Epithelial cell of prostate (primary cell): ENCODE data around the gene ABHD5.
A peak's percentile ranks its signal among the peaks of the same experiment; 100 is the strongest.
"Not testable (repeated sequence)": the region's sequence is repeated elsewhere in the genome, so short reads cannot be mapped to it uniquely, and the experiment has no call there.

Experiments
- DNase-seq: peaks from one replicate; pipeline ENCODE4 v3.0.0-alpha.2; 2011; ENCODE audit warnings: low read depth, low spot score
- H3K27ac ChIP-seq: fragments of 450-650 bp; 2 replicates; pipeline ENCODE4 v1.5.1; 2017; ENCODE audit warnings: mild to moderate bottlenecking

The ABHD5 gene

GRCh38 chr3:43690400-43691119, at the start of gene ABHD5:
ABHD5 (plus strand) TSS chr3:43690938; CDS start chr3:43690993, 55 bp downstream.
- H3K27ac ChIP-seq: peak within 1 kb of the TSS; percentile 96
- DNase-seq: peak; percentile 85

GRCh38 chr3:43641306-43642114, 49.2 kb upstream of the ABHD5 start:
- DNase-seq: no peak
- no peak overlapping the region for H3K27ac ChIP-seq

- H3K27ac ChIP-seq: no peak overlapping the region
- DNase-seq: no peak
These were observed 46.3 kb upstream of the ABHD5 start for GRCh38 chr3:43644443-43644842.

- H3K27ac ChIP-seq: peak overlapping the region; percentile 26
- DNase-seq: no peak
These were observed 43.2 kb upstream of the ABHD5 start for GRCh38 chr3:43647331-43648166.

- no peak overlapping the region for H3K27ac ChIP-seq
- DNase-seq: no peak
These were observed 41.8 kb upstream of the ABHD5 start for GRCh38 chr3:43648957-43649356.

- no peak for DNase-seq
- no peak overlapping the region for H3K27ac ChIP-seq
These were observed 41.3 kb upstream of the ABHD5 start for GRCh38 chr3:43649365-43649968.

GRCh38 chr3:43650345-43650744, 40.4 kb upstream of the ABHD5 start:
- H3K27ac ChIP-seq: no peak overlapping the region
- no peak for DNase-seq

- not testable (repeated sequence) for H3K27ac ChIP-seq, DNase-seq
These were observed 34.3 kb upstream of the ABHD5 start for GRCh38 chr3:43656390-43656789.

GRCh38 chr3:43659250-43659880, 31.4 kb upstream of the ABHD5 start:
- no peak overlapping the region for H3K27ac ChIP-seq
- no peak for DNase-seq

- not testable (repeated sequence) for DNase-seq, H3K27ac ChIP-seq
These were observed 29.4 kb upstream of the ABHD5 start for GRCh38 chr3:43661376-43661775.

GRCh38 chr3:43665011-43665410, 25.7 kb upstream of the ABHD5 start:
- DNase-seq, H3K27ac ChIP-seq: not testable (repeated sequence)

- no peak overlapping the region for H3K27ac ChIP-seq
- DNase-seq: no peak
These were observed 19.9 kb upstream of the ABHD5 start for GRCh38 chr3:43670635-43671522.

GRCh38 chr3:43674345-43675085, 16.2 kb upstream of the ABHD5 start:
- H3K27ac ChIP-seq: no peak overlapping the region
- no peak for DNase-seq

GRCh38 chr3:43675593-43675992, 15.1 kb upstream of the ABHD5 start:
- DNase-seq: no peak
- no peak overlapping the region for H3K27ac ChIP-seq

GRCh38 chr3:43676441-43676840, 14.3 kb upstream of the ABHD5 start:
- no peak for DNase-seq
- no peak overlapping the region for H3K27ac ChIP-seq

- H3K27ac ChIP-seq, DNase-seq: not testable (repeated sequence)
These were observed 12.4 kb upstream of the ABHD5 start for GRCh38 chr3:43678375-43678774.

- H3K27ac ChIP-seq, DNase-seq: not testable (repeated sequence)
These were observed 11.8 kb upstream of the ABHD5 start for GRCh38 chr3:43678887-43679449.

GRCh38 chr3:43680857-43681256, 9.9 kb upstream of the ABHD5 start:
- DNase-seq, H3K27ac ChIP-seq: not testable (repeated sequence)
